Stimulated activated CD4-positive, alpha-beta T cell treated with anti-CD3 and anti-CD28 coated beads, Interleukin-2, amount 100 ng/mL, for 4 hours (primary cell): ENCODE data around the gene EDARADD.
"Not testable (repeated sequence)": the region's sequence is repeated elsewhere in the genome, so short reads cannot be mapped to it uniquely, and the experiment has no call there.

Experiments
- DNase-seq: peaks from one replicate; pipeline ENCODE4 v3.0.0-alpha.2; 2020; ENCODE audit warnings: low read depth

Gene EDARADD

GRCh38 chr1:236393681-236394481 lies at the start of gene EDARADD:
EDARADD (plus strand) TSS chr1:236394286; CDS start chr1:236394445, 159 bp downstream.
- no peak for DNase-seq

- no peak for DNase-seq
Measured at GRCh38 chr1:236345728-236346127, 48.4 kb upstream of the EDARADD start.

GRCh38 chr1:236348071-236348470 lies 46.0 kb upstream of the EDARADD start:
- DNase-seq: no peak

GRCh38 chr1:236350308-236350707 lies 43.8 kb upstream of the EDARADD start:
- no peak for DNase-seq

GRCh38 chr1:236351875-236352573 lies 42.1 kb upstream of the EDARADD start:
- no peak for DNase-seq

- DNase-seq: not testable (repeated sequence)
Measured at GRCh38 chr1:236352747-236353146, 41.3 kb upstream of the EDARADD start.

- DNase-seq: no peak
Measured at GRCh38 chr1:236353813-236354212, 40.3 kb upstream of the EDARADD start.

- no peak for DNase-seq
Measured at GRCh38 chr1:236354330-236355147, 39.5 kb upstream of the EDARADD start.

- DNase-seq: no peak
Measured at GRCh38 chr1:236356141-236356540, 37.9 kb upstream of the EDARADD start.

GRCh38 chr1:236361909-236362590 lies 32.0 kb upstream of the EDARADD start:
- no peak for DNase-seq

- no peak for DNase-seq
Measured at GRCh38 chr1:236363237-236363636, 30.8 kb upstream of the EDARADD start.

GRCh38 chr1:236365999-236366570 lies 28.0 kb upstream of the EDARADD start:
- no peak for DNase-seq

- DNase-seq: not testable (repeated sequence)
Measured at GRCh38 chr1:236366681-236367080, 27.4 kb upstream of the EDARADD start.

GRCh38 chr1:236370420-236370819 lies 23.7 kb upstream of the EDARADD start:
- DNase-seq: no peak

GRCh38 chr1:236371083-236371482 lies 23.0 kb upstream of the EDARADD start:
- DNase-seq: no peak

GRCh38 chr1:236377832-236378535 lies 16.1 kb upstream of the EDARADD start:
- DNase-seq: no peak

- DNase-seq: no peak
Measured at GRCh38 chr1:236381565-236382158, 12.4 kb upstream of the EDARADD start.

GRCh38 chr1:236388332-236388731 lies 5.8 kb upstream of the EDARADD start:
- no peak for DNase-seq

- DNase-seq: no peak
Measured at GRCh38 chr1:236389253-236389652, 4.8 kb upstream of the EDARADD start.

- DNase-seq: no peak
Measured at GRCh38 chr1:236391008-236391407, 3.1 kb upstream of the EDARADD start.

GRCh38 chr1:236392182-236392581 lies 1.9 kb upstream of the EDARADD start:
- DNase-seq: no peak
